MG63 (cell line): ENCODE data around the gene MYBL2. TPM values are rescaled to one million over a fixed set of nuclear protein-coding genes. Genes with fewer than 3 reads are reported as not detected.

ENCODE experiments used
- DNase-seq: peaks from one replicate; pipeline ENCODE4 v3.0.0-alpha.2; 2020
- H3K27me3 ChIP-seq: fragments of 250-450 bp; sonication (Bioruptor Pico); 2 replicates; pipeline ENCODE4 v1.5.1; 2020; ENCODE audit warnings: mild to moderate bottlenecking, moderate library complexity
- H3K36me3 ChIP-seq: fragments of 250-450 bp; sonication (Bioruptor Pico); 2 replicates; pipeline ENCODE4 v1.5.1; 2020; ENCODE audit warnings: mild to moderate bottlenecking, moderate library complexity
- H3K4me3 ChIP-seq: fragments of 250-450 bp; sonication (Bioruptor Pico); 2 replicates; pipeline ENCODE4 v1.5.1; 2020; ENCODE audit warnings: mild to moderate bottlenecking, moderate library complexity
- H3K9me3 ChIP-seq: fragments of 250-450 bp; sonication (Bioruptor Pico); 2 replicates; pipeline ENCODE4 v1.5.1; 2020; ENCODE audit warnings: mild to moderate bottlenecking, moderate library complexity
- total RNA-seq: library from RNA; depleted of rRNA; stranded (reverse); fragments of >200 nt; shearing (Covaris generic); gene quantifications from 2 replicates; pipeline ENCODE4 v1.2.3, GENCODE V29; 2014; ENCODE audit warnings: low replicate concordance

MYBL2 gene
- total RNA-seq, 1 experiment from 2014 or later, result 30.5 TPM

GRCh38 chr20:43715044-43715443 lies 48.1 kb downstream of the MYBL2 start:
- no peak for DNase-seq
- H3K4me3 ChIP-seq, result no peak overlapping the region
- peaks cover 53% of the 10 kb centered on the region for H3K36me3 ChIP-seq
- H3K9me3 ChIP-seq, result no peaks in the 10 kb centered on the region
- H3K27me3 ChIP-seq, result no peaks in the 10 kb centered on the region

- DNase-seq, result no peak
- no peaks in the 10 kb centered on the region for H3K9me3 ChIP-seq
- H3K4me3 ChIP-seq, result no peak overlapping the region
- peaks cover 49% of the 10 kb centered on the region for H3K36me3 ChIP-seq
- H3K27me3 ChIP-seq, result no peaks in the 10 kb centered on the region
Measured at GRCh38 chr20:43715511-43715910, 48.6 kb downstream of the MYBL2 start.

GRCh38 chr20:43716123-43716522 lies 49.2 kb downstream of the MYBL2 start:
- DNase-seq, result no peak
- H3K36me3 ChIP-seq, result peaks cover 43% of the 10 kb centered on the region
- no peaks in the 10 kb centered on the region for H3K9me3 ChIP-seq
- H3K27me3 ChIP-seq, result no peaks in the 10 kb centered on the region
- no peak overlapping the region for H3K4me3 ChIP-seq

- H3K9me3 ChIP-seq, result no peaks in the 10 kb centered on the region
- DNase-seq, result no peak
- H3K27me3 ChIP-seq, result no peaks in the 10 kb centered on the region
Measured at GRCh38 chr20:43716757-43717615, 50.1 kb downstream of the MYBL2 start.

GRCh38 chr20:43717616-43717995 lies 50.7 kb downstream of the MYBL2 start:
- H3K27me3 ChIP-seq, result no peaks in the 10 kb centered on the region
- no peaks in the 10 kb centered on the region for H3K9me3 ChIP-seq
- peaks cover 39% of the 10 kb centered on the region for H3K36me3 ChIP-seq
- no peak overlapping the region for H3K4me3 ChIP-seq
- no peak for DNase-seq

More at GRCh38 chr20:43716757-43717615, 50.1 kb downstream of the MYBL2 start:
- H3K36me3 ChIP-seq, result peaks cover 40% of the 10 kb centered on the region
- no peak overlapping the region for H3K4me3 ChIP-seq

- DNase-seq, result no peak
- Histone ChIP-seq H3K9me3 (no peaks in the 10 kb centered on the region), H3K36me3 (peaks cover 20% of the 10 kb centered on the region), H3K4me3 (no peak overlapping the region), H3K27me3 (no peaks in the 10 kb centered on the region)
Measured at GRCh38 chr20:43720007-43720406, 53.1 kb downstream of the MYBL2 start.

GRCh38 chr20:43721097-43721428 lies 54.1 kb downstream of the MYBL2 start:
- Histone ChIP-seq H3K36me3 (peaks cover 14% of the 10 kb centered on the region), H3K27me3 (no peaks in the 10 kb centered on the region), H3K9me3 (no peaks in the 10 kb centered on the region), H3K4me3 (no peak overlapping the region)
- DNase-seq, result no peak

- H3K27me3 ChIP-seq, result no peaks in the 10 kb centered on the region
- H3K36me3 ChIP-seq, result peaks cover 14% of the 10 kb centered on the region
- H3K4me3 ChIP-seq, result no peak overlapping the region
- H3K9me3 ChIP-seq, result no peaks in the 10 kb centered on the region
- no peak for DNase-seq
Measured at GRCh38 chr20:43721429-43722152, 54.7 kb downstream of the MYBL2 start.

- no peak overlapping the region for H3K4me3 ChIP-seq
- H3K9me3 ChIP-seq, result no peaks in the 10 kb centered on the region
- DNase-seq, result no peak
- no peaks in the 10 kb centered on the region for H3K27me3 ChIP-seq
- peaks cover 11% of the 10 kb centered on the region for H3K36me3 ChIP-seq
Measured at GRCh38 chr20:43722153-43722505, 55.2 kb downstream of the MYBL2 start.

GRCh38 chr20:43723186-43723585 lies 56.3 kb downstream of the MYBL2 start:
- no peaks in the 10 kb centered on the region for H3K9me3 ChIP-seq
- H3K27me3 ChIP-seq, result no peaks in the 10 kb centered on the region
- no peak overlapping the region for H3K4me3 ChIP-seq
- peaks cover 4% of the 10 kb centered on the region; the same call in 1 of the 2 replicates for H3K36me3 ChIP-seq
- no peak for DNase-seq

- Histone ChIP-seq H3K9me3 (no peaks in the 10 kb centered on the region), H3K36me3 (peaks cover 4% of the 10 kb centered on the region; the same call in 1 of the 2 replicates), H3K27me3 (no peaks in the 10 kb centered on the region), H3K4me3 (no peak overlapping the region)
- no peak for DNase-seq
Measured at GRCh38 chr20:43723735-43724134, 56.8 kb downstream of the MYBL2 start.

- Histone ChIP-seq H3K9me3 (no peaks in the 10 kb centered on the region), H3K27me3 (no peaks in the 10 kb centered on the region), H3K36me3 (no peaks in the 10 kb centered on the region), H3K4me3 (no peak overlapping the region)
- no peak for DNase-seq
Measured at GRCh38 chr20:43724383-43724782, 57.5 kb downstream of the MYBL2 start.

GRCh38 chr20:43725666-43726065 lies 58.8 kb downstream of the MYBL2 start:
- Histone ChIP-seq H3K36me3 (no peaks in the 10 kb centered on the region), H3K27me3 (no peaks in the 10 kb centered on the region)
- DNase-seq, result no peak

GRCh38 chr20:43726333-43726732 lies 59.4 kb downstream of the MYBL2 start:
- DNase-seq, result no peak
- H3K9me3 ChIP-seq, result no peaks in the 10 kb centered on the region
- H3K4me3 ChIP-seq, result no peak overlapping the region
- no peaks in the 10 kb centered on the region for H3K36me3 ChIP-seq
- H3K27me3 ChIP-seq, result no peaks in the 10 kb centered on the region

More at GRCh38 chr20:43725666-43726065, 58.8 kb downstream of the MYBL2 start:
- H3K9me3 ChIP-seq, result no peaks in the 10 kb centered on the region
- H3K4me3 ChIP-seq, result no peak overlapping the region

- H3K36me3 ChIP-seq, result no peaks in the 10 kb centered on the region
- DNase-seq, result peak; percentile 66
Measured at GRCh38 chr20:43726811-43727338, 60.0 kb downstream of the MYBL2 start, which contains the start of gene GTSF1L. TSS of gene GTSF1L (minus strand) at chr20:43727002. CDS start at chr20:43726694, 308 bp downstream.

GRCh38 chr20:43727980-43728590 lies 61.2 kb downstream of the MYBL2 start:
- Histone ChIP-seq H3K27me3 (no peaks in the 10 kb centered on the region), H3K9me3 (no peaks in the 10 kb centered on the region), H3K4me3 (no peak overlapping the region), H3K36me3 (no peaks in the 10 kb centered on the region)
- no peak for DNase-seq

More at GRCh38 chr20:43726811-43727338, 60.0 kb downstream of the MYBL2 start, which contains the start of gene GTSF1L:
- Histone ChIP-seq H3K9me3 (no peaks in the 10 kb centered on the region), H3K27me3 (no peaks in the 10 kb centered on the region), H3K4me3 (no peak within 1 kb of the TSS)

- H3K36me3 ChIP-seq, result no peaks in the 10 kb centered on the region
- no peaks in the 10 kb centered on the region for H3K9me3 ChIP-seq
- H3K27me3 ChIP-seq, result no peaks in the 10 kb centered on the region
- DNase-seq, result no peak
- no peak overlapping the region for H3K4me3 ChIP-seq
Measured at GRCh38 chr20:43728686-43729255, 61.9 kb downstream of the MYBL2 start.
